Activated CD4-positive, alpha-beta T cell treated with anti-CD3 and anti-CD28 coated beads, Interleukin-2, amount 10 ng/mL, durations not matched to agents 7 days and 5 days (primary cell): ENCODE results near the gene TMEM140. TPM values are rescaled to one million over a fixed set of nuclear protein-coding genes. Genes with fewer than 3 reads are reported as not detected.
"Not testable (repeated sequence)": the region's sequence is repeated elsewhere in the genome, so short reads cannot be mapped to it uniquely, and the experiment has no call there.

Source experiments
- CTCF ChIA-PET: fragments of 350-600 bp; sonication (Branson Sonifier 250); formaldehyde crosslinking; loops from one replicate; lab custom pipeline; 2021; ENCODE audit warnings: antibody characterized with exemption; lab: Charles Lee
- POLR2A ChIA-PET: fragments of 350-600 bp; sonication (Branson Sonifier 250); formaldehyde crosslinking; loops from one replicate; lab custom pipeline; 2021; ENCODE audit warnings: antibody characterized with exemption; lab: Charles Lee
- DNase-seq: peaks from one replicate; pipeline ENCODE4 v3.0.0-alpha.2; 2020
- H3K27ac Mint-ChIP-seq: one replicate; pipeline ENCODE4 v1.8.0; 2021; ENCODE audit warnings: mild to moderate bottlenecking, moderate library complexity, mixed read lengths
- H3K27me3 Mint-ChIP-seq: one replicate; pipeline ENCODE4 v1.8.0; 2021; ENCODE audit warnings: mixed read lengths
- H3K36me3 Mint-ChIP-seq: one replicate; pipeline ENCODE4 v1.8.0; 2021; ENCODE audit warnings: low read depth, mixed read lengths
- H3K4me1 Mint-ChIP-seq: one replicate; pipeline ENCODE4 v1.8.0; 2021; ENCODE audit warnings: mixed read lengths
- H3K4me3 Mint-ChIP-seq: one replicate; pipeline ENCODE4 v1.8.0; 2021; ENCODE audit warnings: mild to moderate bottlenecking, moderate library complexity, mixed read lengths
- H3K9me3 Mint-ChIP-seq: one replicate; pipeline ENCODE4 v1.8.0; 2021; ENCODE audit warnings: mixed read lengths
- total RNA-seq, 2 experiments: library from RNA; stranded (reverse); gene quantifications; one replicate each; pipeline ENCODE4 v1.2.3, GENCODE V29; 2021

The TMEM140 gene
- total RNA-seq, 2 experiments from 2014 or later: 25.3 to 27.7 TPM

- Mint-ChIP-seq H3K27ac (no peak overlapping the region), H3K4me3 (no peak overlapping the region), H3K9me3 (no peaks in the 10 kb centered on the region), H3K36me3 (peaks cover 20% of the 10 kb centered on the region), H3K4me1 (peaks cover 23% of the 10 kb centered on the region), H3K27me3 (no peaks in the 10 kb centered on the region)
- POLR2A ChIA-PET: no interaction called here
- CTCF ChIA-PET: interaction anchor here (0.7 to 2.1 kb wide), 6 partner anchors 14 to 580 kb away, joined by 3 to 7 read pairs (median 4); partner anchors contain the start of genes AGBL3 and CYREN
- DNase-seq: no peak
These were observed 57.0 kb downstream of the TMEM140 start for GRCh38 chr7:135204876-135205275.

DNA sequence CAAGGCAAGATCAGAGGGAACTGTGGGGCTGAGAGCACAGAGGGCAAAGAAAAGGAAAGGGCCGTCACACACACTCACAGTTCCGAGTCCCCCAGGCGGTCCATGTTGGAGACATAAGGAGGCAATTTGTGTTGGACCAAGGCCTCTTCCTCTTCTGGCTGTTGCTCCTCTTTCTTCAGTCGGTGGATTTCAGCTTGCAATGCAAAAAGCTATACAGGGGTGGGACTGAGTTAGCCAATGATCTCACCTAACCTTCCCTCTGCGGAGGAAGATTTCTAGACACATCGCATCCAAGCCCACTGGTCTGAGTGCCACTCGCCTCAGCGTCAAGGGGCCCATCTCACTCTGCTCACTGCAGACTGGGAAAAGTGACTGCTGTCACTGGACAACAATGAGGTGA is 58.0 kb downstream of the TMEM140 start:
- POLR2A ChIA-PET: interaction anchor here (0.7 kb wide), 1 partner anchor 58 kb away, joined by 3 read pairs; the partner anchor contains the start of gene TMEM140
- H3K4me1 Mint-ChIP-seq: peaks cover 31% of the 10 kb centered on the region
- H3K36me3 Mint-ChIP-seq: peaks cover 20% of the 10 kb centered on the region
- H3K4me3 Mint-ChIP-seq: no peak overlapping the region
- H3K9me3 Mint-ChIP-seq: no peaks in the 10 kb centered on the region
- CTCF ChIA-PET: interaction anchor here (1.2 to 2.1 kb wide), 5 partner anchors 8 to 220 kb away, joined by 3 to 7 read pairs (median 4); partner anchors contain the start of genes AGBL3 and CYREN
- H3K27ac Mint-ChIP-seq: no peak overlapping the region
- DNase-seq: no peak
- H3K27me3 Mint-ChIP-seq: no peaks in the 10 kb centered on the region

DNA sequence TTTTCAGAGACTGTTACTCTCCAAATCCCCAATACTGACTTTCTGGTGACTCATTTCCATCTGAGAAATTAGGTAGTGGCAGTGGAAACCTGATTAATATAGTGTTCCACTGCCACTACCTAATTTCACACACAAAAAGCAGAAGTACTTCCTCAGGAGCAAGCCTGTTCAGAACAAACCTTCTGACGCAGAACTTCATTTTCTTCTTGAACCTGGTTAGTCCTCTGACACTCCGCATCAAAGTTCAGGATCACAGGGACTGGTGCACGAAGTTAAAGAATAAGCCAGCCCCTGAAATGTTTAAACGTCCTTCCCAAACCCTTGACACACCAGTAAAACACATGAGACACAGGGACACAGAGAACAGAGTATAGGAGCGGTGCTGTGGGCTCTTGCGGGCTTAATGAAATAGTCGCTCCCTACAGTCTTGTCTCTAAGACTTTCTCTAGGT is 59.1 kb downstream of the TMEM140 start:
- DNase-seq: no peak
- ChIA-PET CTCF (interaction anchor here (0.6 to 1.2 kb wide), 2 partner anchors 9 to 139 kb away, joined by 3 read pairs; no protein-coding TSS in a partner anchor), POLR2A (no interaction called here)
- Mint-ChIP-seq H3K4me3 (no peak overlapping the region), H3K27me3 (no peaks in the 10 kb centered on the region), H3K36me3 (peaks cover 16% of the 10 kb centered on the region), H3K4me1 (peaks cover 36% of the 10 kb centered on the region), H3K27ac (no peak overlapping the region), H3K9me3 (no peaks in the 10 kb centered on the region)

DNA sequence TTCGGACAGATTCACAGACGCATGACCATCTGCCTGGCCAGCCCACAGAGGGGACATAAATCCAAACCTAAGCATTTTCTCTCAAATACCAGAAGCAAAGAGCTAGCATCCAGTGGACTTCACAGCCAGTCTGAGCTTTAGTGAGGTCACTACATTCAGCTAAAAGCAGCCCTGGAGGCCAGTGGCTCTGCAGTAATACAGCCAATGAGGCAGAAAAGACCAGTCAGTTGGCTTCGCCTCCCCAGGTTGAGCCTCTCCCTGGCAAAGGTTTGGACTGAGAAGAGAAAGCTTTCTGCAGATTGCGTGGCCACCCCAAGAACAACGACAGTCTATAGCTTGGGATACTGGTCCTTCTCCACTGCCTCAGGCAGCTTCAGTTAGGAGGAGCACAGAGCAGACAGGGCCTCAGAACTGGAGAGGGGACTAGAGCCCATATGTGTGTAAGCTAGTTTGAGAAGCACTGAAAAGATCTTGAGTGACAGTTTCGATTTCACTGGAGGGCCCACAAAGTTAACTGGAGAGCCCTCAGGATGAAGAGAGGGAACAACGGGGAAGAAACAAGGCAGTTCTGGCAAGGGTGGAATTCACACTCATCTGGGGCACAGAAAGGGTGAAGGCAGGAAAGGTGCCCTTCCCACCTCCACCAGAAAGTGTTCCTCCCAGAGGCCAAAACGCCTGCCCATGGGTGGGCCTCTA is 59.7 kb downstream of the TMEM140 start:
- no peak for DNase-seq
- Mint-ChIP-seq H3K4me1 (peaks cover 36% of the 10 kb centered on the region), H3K9me3 (no peaks in the 10 kb centered on the region), H3K27me3 (no peaks in the 10 kb centered on the region), H3K27ac (no peak overlapping the region), H3K4me3 (no peak overlapping the region), H3K36me3 (peaks cover 12% of the 10 kb centered on the region)
- POLR2A ChIA-PET: no interaction called here
- CTCF ChIA-PET: interaction anchor here (0.6 kb wide), 1 partner anchor 140 kb away, joined by 3 read pairs; no protein-coding TSS in a partner anchor

DNA sequence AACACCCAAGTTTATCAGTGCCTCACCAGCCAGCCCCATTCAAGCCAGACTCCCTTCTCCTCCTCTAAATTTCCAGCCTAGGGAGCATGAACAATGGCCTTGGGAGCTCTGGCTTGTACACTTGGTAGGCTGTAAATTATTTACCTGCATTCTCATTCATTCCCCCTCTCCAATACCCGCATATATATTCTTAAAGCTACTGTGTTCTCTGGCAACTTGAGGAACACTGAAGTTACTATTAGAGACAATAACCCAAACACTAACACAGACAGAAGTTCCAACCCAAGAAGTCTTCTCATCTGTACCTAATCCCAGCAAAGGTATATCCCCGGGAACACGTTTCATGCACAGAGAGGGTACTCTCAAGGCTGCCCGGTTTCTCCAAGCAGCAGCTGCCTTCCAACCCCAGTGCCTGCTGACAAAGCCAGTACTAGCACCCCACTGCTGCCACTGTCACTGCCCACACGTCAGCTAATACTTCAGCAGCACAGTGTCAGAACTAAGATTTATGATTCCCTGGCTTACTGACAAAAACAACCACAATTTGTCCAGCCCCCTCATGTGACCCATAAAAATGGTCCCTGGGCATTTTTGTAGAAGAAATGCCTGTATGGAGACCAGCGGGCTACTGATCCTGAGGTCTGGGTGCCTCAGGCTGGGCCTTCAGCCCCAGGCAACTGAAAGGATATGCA is 60.4 kb downstream of the TMEM140 start:
- Mint-ChIP-seq H3K4me3 (no peak overlapping the region), H3K36me3 (peaks cover 12% of the 10 kb centered on the region), H3K27me3 (no peaks in the 10 kb centered on the region), H3K27ac (no peak overlapping the region), H3K9me3 (no peaks in the 10 kb centered on the region), H3K4me1 (peaks cover 36% of the 10 kb centered on the region)
- ChIA-PET CTCF (interaction anchor here (1.0 kb wide), 1 partner anchor 11 kb away, joined by 3 read pairs; no protein-coding TSS in a partner anchor), POLR2A (no interaction called here)
- DNase-seq: no peak

DNA sequence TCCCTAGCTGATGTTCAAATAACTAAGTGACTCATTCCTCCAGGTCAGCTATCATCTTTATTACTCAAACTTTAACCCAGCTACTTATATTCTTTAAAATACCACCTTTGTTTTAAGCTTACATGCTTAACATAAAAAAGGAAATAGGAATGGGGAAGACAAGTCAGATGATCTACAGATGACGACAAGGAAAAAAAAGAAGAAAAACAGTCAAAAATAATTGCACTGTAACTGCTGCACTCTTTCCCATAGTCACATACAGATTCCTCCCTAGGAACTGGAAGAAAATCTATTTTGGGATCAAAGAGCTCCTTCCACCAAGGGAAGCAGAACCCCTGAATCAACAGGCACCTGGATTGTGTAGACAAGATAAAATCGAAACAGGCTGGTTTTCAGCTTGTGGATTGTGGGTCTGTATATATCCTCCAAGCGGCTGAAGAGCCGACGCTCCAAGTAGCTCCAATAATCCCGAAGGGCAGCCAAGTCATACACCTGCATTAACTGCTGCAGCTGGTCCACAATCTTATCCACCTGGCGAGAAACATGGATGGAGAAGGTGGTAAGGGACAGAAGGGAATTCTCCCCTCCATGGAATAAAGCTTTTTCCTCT is 61.5 kb downstream of the TMEM140 start:
- H3K27ac Mint-ChIP-seq: no peak overlapping the region
- H3K9me3 Mint-ChIP-seq: no peaks in the 10 kb centered on the region
- ChIA-PET POLR2A (no interaction called here), CTCF (interaction anchor here (1.0 to 1.7 kb wide), 2 partner anchors 9 to 10 kb away, joined by 3 to 4 read pairs; no protein-coding TSS in a partner anchor)
- H3K27me3 Mint-ChIP-seq: no peaks in the 10 kb centered on the region
- peaks cover 30% of the 10 kb centered on the region for H3K4me1 Mint-ChIP-seq
- peaks cover 6% of the 10 kb centered on the region for H3K36me3 Mint-ChIP-seq
- no peak overlapping the region for H3K4me3 Mint-ChIP-seq
- no peak for DNase-seq

GRCh38 chr7:135210888-135211178 is 63.0 kb downstream of the TMEM140 start:
- Mint-ChIP-seq H3K27me3 (no peaks in the 10 kb centered on the region), H3K4me3 (peak overlapping the region; percentile 95), H3K4me1 (peaks cover 30% of the 10 kb centered on the region), H3K27ac (peak overlapping the region; percentile 99), H3K36me3 (peaks cover 2% of the 10 kb centered on the region), H3K9me3 (no peaks in the 10 kb centered on the region)
- no peak for DNase-seq
- ChIA-PET CTCF (interaction anchor here (1.1 to 1.5 kb wide), 4 partner anchors 16 to 41 kb away, joined by 3 to 5 read pairs (median 3); no protein-coding TSS in a partner anchor), POLR2A (no interaction called here)

DNA sequence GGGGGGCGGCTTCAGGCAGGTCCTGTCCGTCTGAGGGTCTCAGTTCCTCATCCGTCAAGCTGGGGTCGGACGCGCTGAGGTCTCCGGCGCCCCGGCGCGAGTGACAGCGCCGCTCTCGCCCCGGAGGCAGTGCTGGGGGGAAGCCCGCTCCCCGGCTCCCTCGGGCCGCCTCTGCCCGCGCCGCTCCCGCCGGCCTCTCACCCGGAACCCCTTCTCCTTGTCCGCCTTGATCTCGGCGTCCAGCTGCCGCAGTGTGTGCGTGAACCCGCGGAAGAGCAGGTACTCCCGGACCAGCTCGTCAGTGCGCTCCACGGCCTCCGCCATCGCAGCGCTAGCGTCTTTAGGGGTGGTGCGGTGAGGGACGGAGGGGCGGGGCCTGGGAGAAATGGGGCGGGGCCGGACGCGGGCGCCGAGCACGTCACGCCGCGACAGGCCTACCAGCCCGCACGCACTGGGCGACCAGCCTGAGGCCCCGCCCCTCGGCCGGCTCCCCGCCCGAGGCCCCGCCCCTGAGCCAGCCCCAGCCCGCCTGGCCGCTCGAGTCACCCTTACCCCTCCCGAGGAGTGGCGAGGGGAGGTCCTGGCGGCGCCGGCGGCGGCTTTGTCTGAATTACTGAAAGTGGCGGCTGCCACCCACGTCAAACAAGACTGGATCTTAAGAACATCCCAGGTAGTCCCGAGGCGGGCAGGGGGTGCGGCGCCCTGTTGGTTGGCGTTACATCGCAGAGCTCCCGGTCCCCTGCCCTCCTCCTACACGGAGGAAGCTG is 63.5 kb downstream of the TMEM140 start, which contains the start of gene WDR91:
WDR91 (minus strand) TSS at position 348 of the 767 bp plus-strand sequence; CDS start at position 324, 24 bp downstream.
- Mint-ChIP-seq H3K4me3 (peak within 1 kb of the TSS; percentile 95), H3K9me3 (no peaks in the 10 kb centered on the region), H3K27me3 (no peaks in the 10 kb centered on the region), H3K4me1 (peaks cover 30% of the 10 kb centered on the region), H3K36me3 (peaks cover under 1% of the 10 kb centered on the region), H3K27ac (peak within 1 kb of the TSS; percentile 99)
- CTCF ChIA-PET: interaction anchor here (1.1 to 1.5 kb wide), 4 partner anchors 17 to 42 kb away, joined by 3 to 5 read pairs (median 3); no protein-coding TSS in a partner anchor
- POLR2A ChIA-PET: no interaction called here
- peak; percentile 95 for DNase-seq

DNA sequence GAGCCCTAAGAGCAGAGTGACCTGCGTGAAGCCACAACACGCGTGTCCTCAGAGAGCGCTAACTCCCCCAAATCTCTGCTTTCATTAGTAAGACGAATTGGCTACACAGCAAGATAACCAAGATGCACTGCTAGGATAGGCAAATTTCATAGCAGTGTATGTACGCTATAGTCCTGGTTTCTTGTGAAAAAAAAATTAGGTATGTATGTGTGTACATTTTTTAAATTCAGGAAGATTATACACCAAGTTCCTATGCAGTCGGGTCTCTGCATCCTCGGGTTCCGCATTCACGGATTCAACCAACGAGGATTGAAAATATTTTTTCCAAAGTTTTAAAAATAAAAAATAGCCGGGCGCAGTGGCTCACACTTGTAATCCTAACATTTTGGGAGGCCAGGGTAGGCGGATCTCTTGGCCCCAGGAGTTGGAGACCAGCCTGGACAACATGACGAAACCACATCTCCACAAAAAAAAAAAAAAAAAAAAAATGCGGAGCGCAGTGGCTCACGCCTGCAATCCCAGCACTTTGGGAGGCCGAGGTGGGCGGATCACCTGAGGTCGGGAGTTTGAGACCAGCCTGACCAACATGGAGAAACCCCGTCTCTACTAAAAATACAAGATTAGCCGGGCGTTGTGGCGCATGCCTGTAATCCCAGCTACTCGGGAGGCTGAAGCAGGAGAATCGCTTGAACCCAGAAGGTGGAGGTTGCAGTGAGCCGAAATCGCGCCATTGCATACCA is 64.2 kb downstream of the TMEM140 start:
- Mint-ChIP-seq H3K4me1 (peaks cover 28% of the 10 kb centered on the region), H3K4me3 (peak overlapping the region; percentile 95), H3K27ac (peak overlapping the region; percentile 84)
- CTCF ChIA-PET: interaction anchor here (1.2 to 1.5 kb wide), 2 partner anchors 18 to 31 kb away, joined by 3 to 5 read pairs; no protein-coding TSS in a partner anchor
- H3K36me3 Mint-ChIP-seq, DNase-seq, POLR2A ChIA-PET, H3K27me3 Mint-ChIP-seq, H3K9me3 Mint-ChIP-seq: not testable (repeated sequence)

- POLR2A ChIA-PET: interaction anchor here (0.7 kb wide), 1 partner anchor 566 kb away, joined by 4 read pairs; no protein-coding TSS in a partner anchor
- H3K27me3 Mint-ChIP-seq: peaks cover 5% of the 10 kb centered on the region
- no peak for DNase-seq
- peaks cover 17% of the 10 kb centered on the region for H3K4me1 Mint-ChIP-seq
- H3K36me3 Mint-ChIP-seq: no peaks in the 10 kb centered on the region
- no peak overlapping the region for H3K27ac Mint-ChIP-seq
- H3K4me3 Mint-ChIP-seq: no peak overlapping the region
- CTCF ChIA-PET: interaction anchor here (0.6 to 1.2 kb wide), 3 partner anchors 43 to 247 kb away, joined by 3 to 5 read pairs (median 4); partner anchors contain the start of gene CYREN
- no peaks in the 10 kb centered on the region for H3K9me3 Mint-ChIP-seq
These were observed 66.0 kb downstream of the TMEM140 start for GRCh38 chr7:135213831-135214230.

GRCh38 chr7:135215180-135215579 is 67.3 kb downstream of the TMEM140 start:
- H3K27ac Mint-ChIP-seq: no peak overlapping the region
- no peak for DNase-seq
- POLR2A ChIA-PET: no interaction called here
- CTCF ChIA-PET: no interaction called here
- no peaks in the 10 kb centered on the region for H3K36me3 Mint-ChIP-seq
- H3K4me3 Mint-ChIP-seq: no peak overlapping the region
- peaks cover 5% of the 10 kb centered on the region for H3K27me3 Mint-ChIP-seq
- peaks cover 12% of the 10 kb centered on the region for H3K4me1 Mint-ChIP-seq
- no peaks in the 10 kb centered on the region for H3K9me3 Mint-ChIP-seq
